Peyer's patch (tissue), 4 donors: ENCODE data around the gene UBE3B.

ENCODE experiments used
- POLR2A ChIP-seq, 2 donors: fragments of 450-650 bp; IDR thresholded peaks; one replicate each; pipeline ENCODE4 v1.5.1; 2017; ENCODE audit warnings: antibody characterized with exemption in 2 of 2, mild to moderate bottlenecking in 2 of 2, moderate library complexity in 2 of 2
- TF ChIP-seq, protein P1 (sequence below), 6 experiments: fragments of 450-650 bp in 4 of 6; fragments of 200-600 bp in 2 of 6; sonication (generic) in 1 of 6; IDR thresholded peaks; one replicate each; pipeline ENCODE4 v1.5.1; 2017 to 2019; ENCODE audit warnings: antibody characterized with exemption in 6 of 6, mild to moderate bottlenecking in 3 of 6, moderate library complexity in 1 of 6

- TF ChIP-seq, protein P1, sequence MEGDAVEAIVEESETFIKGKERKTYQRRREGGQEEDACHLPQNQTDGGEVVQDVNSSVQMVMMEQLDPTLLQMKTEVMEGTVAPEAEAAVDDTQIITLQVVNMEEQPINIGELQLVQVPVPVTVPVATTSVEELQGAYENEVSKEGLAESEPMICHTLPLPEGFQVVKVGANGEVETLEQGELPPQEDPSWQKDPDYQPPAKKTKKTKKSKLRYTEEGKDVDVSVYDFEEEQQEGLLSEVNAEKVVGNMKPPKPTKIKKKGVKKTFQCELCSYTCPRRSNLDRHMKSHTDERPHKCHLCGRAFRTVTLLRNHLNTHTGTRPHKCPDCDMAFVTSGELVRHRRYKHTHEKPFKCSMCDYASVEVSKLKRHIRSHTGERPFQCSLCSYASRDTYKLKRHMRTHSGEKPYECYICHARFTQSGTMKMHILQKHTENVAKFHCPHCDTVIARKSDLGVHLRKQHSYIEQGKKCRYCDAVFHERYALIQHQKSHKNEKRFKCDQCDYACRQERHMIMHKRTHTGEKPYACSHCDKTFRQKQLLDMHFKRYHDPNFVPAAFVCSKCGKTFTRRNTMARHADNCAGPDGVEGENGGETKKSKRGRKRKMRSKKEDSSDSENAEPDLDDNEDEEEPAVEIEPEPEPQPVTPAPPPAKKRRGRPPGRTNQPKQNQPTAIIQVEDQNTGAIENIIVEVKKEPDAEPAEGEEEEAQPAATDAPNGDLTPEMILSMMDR (IDR thresholded peaks at IDR 0.05): no peak
- no peak for TF ChIP-seq POLR2A (IDR thresholded peaks at IDR 0.05)
Observed at GRCh38 chr12:109544955-109545531, 67.6 kb downstream of the UBE3B start.
